HG03280 (cell line): Measurements from ENCODE around the gene CEP20.

Experiments used
- ATAC-seq: cut with Tn5 transposase; IDR thresholded peaks from one replicate; pipeline ENCODE4 v1.9.1; 2021; ENCODE audit warnings: mild to moderate bottlenecking, moderate library complexity; ENCODE audit not compliant: unreplicated experiment

CEP20 gene

GRCh38 chr16:15835136-15835878 is 53.1 kb downstream of the CEP20 start:
- ATAC-seq = no peak

GRCh38 chr16:15834502-15834901 is 53.9 kb downstream of the CEP20 start:
- ATAC-seq = no peak

- ATAC-seq = no peak
Measured at GRCh38 chr16:15833541-15833940, 54.9 kb downstream of the CEP20 start.

GRCh38 chr16:15832241-15832640 is 56.2 kb downstream of the CEP20 start:
- ATAC-seq = no peak

GRCh38 chr16:15830832-15831451 is 57.5 kb downstream of the CEP20 start:
- no peak for ATAC-seq

GRCh38 chr16:15829460-15829859 is 58.9 kb downstream of the CEP20 start:
- ATAC-seq = no peak

- ATAC-seq = no peak
Measured at GRCh38 chr16:15827709-15828343, 60.6 kb downstream of the CEP20 start.

GRCh38 chr16:15827299-15827698 is 61.1 kb downstream of the CEP20 start:
- no peak for ATAC-seq

GRCh38 chr16:15825750-15826305 is 62.6 kb downstream of the CEP20 start:
- ATAC-seq = no peak

- ATAC-seq = no peak
Measured at GRCh38 chr16:15822957-15823356, 65.4 kb downstream of the CEP20 start.

GRCh38 chr16:15820837-15821236 is 67.6 kb downstream of the CEP20 start:
- ATAC-seq = no peak

- ATAC-seq = no peak
Measured at GRCh38 chr16:15819046-15819445, 69.4 kb downstream of the CEP20 start.

- no peak for ATAC-seq
Measured at GRCh38 chr16:15817446-15817845, 71.0 kb downstream of the CEP20 start.

GRCh38 chr16:15816228-15816627 is 72.2 kb downstream of the CEP20 start:
- ATAC-seq = no peak
